Astrocyte (in vitro differentiated cells and primary cell): ENCODE results near the gene KIAA1217. TPM values are rescaled to one million over a fixed set of nuclear protein-coding genes. Genes with fewer than 3 reads are reported as not detected.

Experiments
- DNase-seq: peaks from one replicate; pipeline ENCODE4 v3.0.0-alpha.2; 2010; ENCODE audit warnings: low read depth
- FAIRE-seq: peaks from 2 replicates; lab custom pipeline; 2011; peaks lifted over from hg19 to GRCh38; lab: Jason Lieb, UNC
- H2AFZ ChIP-seq: 2 replicates; pipeline ENCODE4 v1.6.0; 2012; ENCODE audit warnings: low read depth, low read length, inconsistent platforms
- H3K27ac ChIP-seq: 2 replicates; pipeline ENCODE4 v1.5.1; 2011; ENCODE audit warnings: low read depth, low read length, inconsistent platforms
- H3K27me3 ChIP-seq: 2 replicates; pipeline ENCODE4 v1.6.0; 2011; ENCODE audit warnings: low read length, inconsistent platforms; ENCODE audit not compliant: insufficient read depth
- H3K36me3 ChIP-seq: 2 replicates; pipeline ENCODE4 v1.5.1; 2011; ENCODE audit warnings: low read length, inconsistent platforms; ENCODE audit not compliant: insufficient read depth
- H3K4me1 ChIP-seq: 2 replicates; pipeline ENCODE4 v1.5.1; 2011; ENCODE audit warnings: low read length, inconsistent platforms; ENCODE audit not compliant: insufficient read depth
- H3K4me2 ChIP-seq: 2 replicates; pipeline ENCODE4 v1.6.0; 2012; ENCODE audit warnings: low read length, inconsistent platforms
- H3K4me3 ChIP-seq: 2 replicates; pipeline ENCODE4 v1.5.1; 2011; ENCODE audit warnings: low read depth, mild to moderate bottlenecking, low read length, inconsistent platforms; ENCODE audit not compliant: insufficient read depth
- H3K79me2 ChIP-seq: 2 replicates; pipeline ENCODE4 v1.6.0; 2012; ENCODE audit warnings: mild to moderate bottlenecking, low read length, inconsistent platforms; ENCODE audit not compliant: insufficient read depth
- H3K9ac ChIP-seq: 2 replicates; pipeline ENCODE4 v1.6.0; 2012; ENCODE audit warnings: mild to moderate bottlenecking, low read length, inconsistent platforms
- H3K9me3 ChIP-seq: 2 replicates; pipeline ENCODE4 v1.5.1; 2012; ENCODE audit warnings: low read depth, mild to moderate bottlenecking, low read length, inconsistent platforms; ENCODE audit not compliant: insufficient read depth
- H4K20me1 ChIP-seq: 2 replicates; pipeline ENCODE4 v1.6.0; 2012; ENCODE audit warnings: low read length, inconsistent platforms; ENCODE audit not compliant: insufficient read depth
- H3K27ac Mint-ChIP-seq: one replicate; pipeline ENCODE4 v1.8.0; 2021; ENCODE audit warnings: mild to moderate bottlenecking, mixed read lengths; ENCODE audit not compliant: unreplicated experiment
- H3K27me3 Mint-ChIP-seq: one replicate; pipeline ENCODE4 v1.8.0; 2021; ENCODE audit warnings: low read depth, mixed read lengths; ENCODE audit not compliant: unreplicated experiment
- H3K36me3 Mint-ChIP-seq: one replicate; pipeline ENCODE4 v1.8.0; 2021; ENCODE audit warnings: low read depth, mixed read lengths; ENCODE audit not compliant: unreplicated experiment
- H3K4me1 Mint-ChIP-seq: one replicate; pipeline ENCODE4 v1.8.0; 2021; ENCODE audit warnings: low read depth, mixed read lengths; ENCODE audit not compliant: unreplicated experiment
- H3K4me3 Mint-ChIP-seq: one replicate; pipeline ENCODE4 v1.8.0; 2021; ENCODE audit warnings: mild to moderate bottlenecking, moderate library complexity, mixed read lengths; ENCODE audit not compliant: unreplicated experiment
- H3K9me3 Mint-ChIP-seq: one replicate; pipeline ENCODE4 v1.8.0; 2021; ENCODE audit warnings: mild to moderate bottlenecking, mixed read lengths; ENCODE audit not compliant: unreplicated experiment
- EZH2 ChIP-seq: IDR thresholded peaks from 2 replicates; pipeline ENCODE4 v1.6.1; 2012; ENCODE audit warnings: mild to moderate bottlenecking, low read length, inconsistent platforms; ENCODE audit not compliant: insufficient read depth
- total RNA-seq: library from RNA; stranded (reverse); gene quantifications from 2 replicates; pipeline ENCODE4 v1.2.1, GENCODE V29; 2021
- TF ChIP-seq, protein P1 (sequence below): IDR thresholded peaks from 2 replicates; pipeline ENCODE4 v1.5.1; 2011; ENCODE audit warnings: low read depth, mild to moderate bottlenecking, inconsistent platforms, low read length, moderate library complexity; ENCODE audit not compliant: insufficient read depth

KIAA1217 gene
- total RNA-seq, 1 donor from 2014 or later, result 31.8 TPM

DNA sequence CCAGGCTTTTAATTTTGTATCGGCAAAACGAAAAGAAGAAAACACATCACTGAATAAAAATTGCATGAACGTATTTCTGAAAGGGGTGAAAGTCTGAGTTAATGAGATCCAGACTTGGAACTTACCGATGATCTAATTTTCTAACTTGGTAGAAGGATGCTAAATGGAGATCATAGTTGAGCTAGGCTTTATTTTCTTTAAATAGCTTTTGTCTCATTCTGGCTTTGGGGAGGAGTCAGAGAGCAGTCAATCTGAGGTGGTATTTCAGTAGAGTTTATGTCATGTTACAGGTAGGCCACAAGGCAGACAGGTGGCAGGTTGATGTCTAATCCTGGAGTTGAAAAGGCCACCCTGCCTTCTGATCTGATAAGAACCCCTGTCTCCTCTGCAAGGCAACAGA is 161.9 kb downstream of the KIAA1217 start:
- H3K27ac Mint-ChIP-seq, result no peak overlapping the region
- Histone ChIP-seq H3K4me2 (no peak overlapping the region), H4K20me1 (no peaks in the 10 kb centered on the region), H3K9ac (no peak overlapping the region), H3K9me3 (no peaks in the 10 kb centered on the region), H3K36me3 (no peaks in the 10 kb centered on the region), H3K27me3 (no peaks in the 10 kb centered on the region), H3K27ac (no peak overlapping the region), H3K79me2 (no peaks in the 10 kb centered on the region), H2AFZ (no peak overlapping the region), H3K4me3 (no peak overlapping the region), H3K4me1 (peaks cover 14% of the 10 kb centered on the region)
- H3K4me1 Mint-ChIP-seq, result peaks cover 6% of the 10 kb centered on the region
- DNase-seq (no peak), FAIRE-seq (no peak)
- H3K27me3 Mint-ChIP-seq, result no peaks in the 10 kb centered on the region
- H3K4me3 Mint-ChIP-seq, result no peak overlapping the region
- peaks cover 3% of the 10 kb centered on the region for H3K36me3 Mint-ChIP-seq
- no peak for TF ChIP-seq EZH2
- TF ChIP-seq, protein P1, sequence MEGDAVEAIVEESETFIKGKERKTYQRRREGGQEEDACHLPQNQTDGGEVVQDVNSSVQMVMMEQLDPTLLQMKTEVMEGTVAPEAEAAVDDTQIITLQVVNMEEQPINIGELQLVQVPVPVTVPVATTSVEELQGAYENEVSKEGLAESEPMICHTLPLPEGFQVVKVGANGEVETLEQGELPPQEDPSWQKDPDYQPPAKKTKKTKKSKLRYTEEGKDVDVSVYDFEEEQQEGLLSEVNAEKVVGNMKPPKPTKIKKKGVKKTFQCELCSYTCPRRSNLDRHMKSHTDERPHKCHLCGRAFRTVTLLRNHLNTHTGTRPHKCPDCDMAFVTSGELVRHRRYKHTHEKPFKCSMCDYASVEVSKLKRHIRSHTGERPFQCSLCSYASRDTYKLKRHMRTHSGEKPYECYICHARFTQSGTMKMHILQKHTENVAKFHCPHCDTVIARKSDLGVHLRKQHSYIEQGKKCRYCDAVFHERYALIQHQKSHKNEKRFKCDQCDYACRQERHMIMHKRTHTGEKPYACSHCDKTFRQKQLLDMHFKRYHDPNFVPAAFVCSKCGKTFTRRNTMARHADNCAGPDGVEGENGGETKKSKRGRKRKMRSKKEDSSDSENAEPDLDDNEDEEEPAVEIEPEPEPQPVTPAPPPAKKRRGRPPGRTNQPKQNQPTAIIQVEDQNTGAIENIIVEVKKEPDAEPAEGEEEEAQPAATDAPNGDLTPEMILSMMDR, result no peak
- H3K9me3 Mint-ChIP-seq, result peaks cover 5% of the 10 kb centered on the region

DNA sequence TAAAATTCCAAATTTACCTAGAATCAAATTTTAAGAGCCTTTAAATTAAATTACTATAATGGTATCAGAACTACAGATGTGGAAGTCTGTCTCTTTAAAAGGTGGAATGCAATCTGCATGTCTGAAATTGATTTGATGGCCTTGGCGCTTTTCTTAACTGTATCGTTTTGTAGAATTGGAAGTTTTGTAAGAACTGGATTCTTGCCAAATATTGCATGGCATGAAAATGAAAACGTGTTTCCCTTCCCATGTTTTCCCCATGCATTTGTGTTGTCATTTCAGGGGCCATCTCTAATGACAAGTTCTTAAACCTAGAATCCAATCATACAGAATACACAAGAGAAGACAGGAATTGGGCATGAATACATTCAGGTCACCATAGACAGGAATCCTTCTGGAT is 162.5 kb downstream of the KIAA1217 start:
- H3K4me1 Mint-ChIP-seq, result peaks cover 6% of the 10 kb centered on the region
- Histone ChIP-seq H3K9ac (no peak overlapping the region), H4K20me1 (no peaks in the 10 kb centered on the region), H3K27me3 (no peaks in the 10 kb centered on the region), H3K36me3 (no peaks in the 10 kb centered on the region), H3K79me2 (no peaks in the 10 kb centered on the region), H3K27ac (no peak overlapping the region), H3K9me3 (no peaks in the 10 kb centered on the region), H2AFZ (no peak overlapping the region), H3K4me3 (no peak overlapping the region), H3K4me1 (peaks cover 14% of the 10 kb centered on the region), H3K4me2 (no peak overlapping the region)
- H3K27me3 Mint-ChIP-seq, result no peaks in the 10 kb centered on the region
- H3K36me3 Mint-ChIP-seq, result peaks cover 3% of the 10 kb centered on the region
- DNase-seq (no peak), FAIRE-seq (no peak)
- TF ChIP-seq EZH2, result no peak
- TF ChIP-seq, protein P1, result no peak
- H3K4me3 Mint-ChIP-seq, result no peak overlapping the region
- no peak overlapping the region for H3K27ac Mint-ChIP-seq
- peaks cover 5% of the 10 kb centered on the region for H3K9me3 Mint-ChIP-seq

DNA sequence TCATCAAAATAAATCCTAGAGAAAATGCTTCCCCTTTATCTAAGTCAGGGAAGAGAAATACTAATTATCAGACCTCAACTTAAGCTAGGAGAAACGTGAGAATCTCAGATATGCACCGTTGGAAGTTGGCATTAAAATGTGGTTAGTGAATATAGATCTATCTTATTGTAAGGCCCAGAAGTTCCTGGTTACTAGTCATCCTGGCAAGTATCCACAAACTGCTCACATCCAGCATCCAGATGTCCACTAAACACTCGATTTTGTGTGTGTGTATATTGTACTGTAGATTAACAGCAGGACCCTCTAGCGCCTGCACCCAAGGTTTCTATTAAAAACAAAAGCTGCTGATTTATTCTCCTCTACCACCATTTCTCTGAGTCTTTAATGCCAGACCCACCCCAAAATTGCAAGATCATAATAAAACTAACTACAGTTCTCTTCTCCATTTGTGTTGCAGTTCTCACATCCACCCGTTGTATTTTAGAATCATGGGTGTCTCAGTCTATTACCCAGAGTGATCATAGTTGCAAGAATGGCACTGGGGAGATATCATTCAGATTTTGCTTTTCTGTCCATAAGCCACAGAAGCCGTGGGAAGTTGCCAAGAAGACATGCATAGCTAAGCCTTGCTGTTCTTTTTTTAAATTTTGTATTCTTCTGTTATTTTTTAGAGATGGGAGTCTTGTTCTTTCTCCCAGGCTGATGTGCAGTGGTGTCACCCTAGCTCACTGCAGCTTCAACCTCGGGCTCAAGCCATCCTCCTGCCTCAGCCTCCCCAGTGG is 165.4 kb downstream of the KIAA1217 start:
- peak overlapping the region; percentile 24 for H3K4me2 ChIP-seq
- Mint-ChIP-seq H3K4me1 (peaks cover 6% of the 10 kb centered on the region), H3K4me3 (no peak overlapping the region), H3K27ac (no peak overlapping the region), H3K36me3 (peaks cover 3% of the 10 kb centered on the region), H3K27me3 (no peaks in the 10 kb centered on the region), H3K9me3 (peaks cover 5% of the 10 kb centered on the region)
- H3K4me3 ChIP-seq, result no peak overlapping the region
- no peaks in the 10 kb centered on the region for H4K20me1 ChIP-seq
- H3K27me3 ChIP-seq, result no peaks in the 10 kb centered on the region
- FAIRE-seq (no peak), DNase-seq (peak; percentile 91)
- no peak overlapping the region for H2AFZ ChIP-seq
- H3K79me2 ChIP-seq, result no peaks in the 10 kb centered on the region
- H3K9me3 ChIP-seq, result no peaks in the 10 kb centered on the region
- H3K36me3 ChIP-seq, result no peaks in the 10 kb centered on the region
- TF ChIP-seq, protein P1, result no peak
- TF ChIP-seq EZH2, result no peak
- H3K27ac ChIP-seq, result peak overlapping the region; percentile 10
- H3K4me1 ChIP-seq, result peaks cover 14% of the 10 kb centered on the region
- no peak overlapping the region for H3K9ac ChIP-seq
